Measurements from ENCODE around the gene CD247. TPM values are rescaled to one million over a fixed set of nuclear protein-coding genes. Genes with fewer than 3 reads are reported as not detected.

Gene CD247
- total RNA-seq, 1 donor from 2014 or later = not detected

DNA sequence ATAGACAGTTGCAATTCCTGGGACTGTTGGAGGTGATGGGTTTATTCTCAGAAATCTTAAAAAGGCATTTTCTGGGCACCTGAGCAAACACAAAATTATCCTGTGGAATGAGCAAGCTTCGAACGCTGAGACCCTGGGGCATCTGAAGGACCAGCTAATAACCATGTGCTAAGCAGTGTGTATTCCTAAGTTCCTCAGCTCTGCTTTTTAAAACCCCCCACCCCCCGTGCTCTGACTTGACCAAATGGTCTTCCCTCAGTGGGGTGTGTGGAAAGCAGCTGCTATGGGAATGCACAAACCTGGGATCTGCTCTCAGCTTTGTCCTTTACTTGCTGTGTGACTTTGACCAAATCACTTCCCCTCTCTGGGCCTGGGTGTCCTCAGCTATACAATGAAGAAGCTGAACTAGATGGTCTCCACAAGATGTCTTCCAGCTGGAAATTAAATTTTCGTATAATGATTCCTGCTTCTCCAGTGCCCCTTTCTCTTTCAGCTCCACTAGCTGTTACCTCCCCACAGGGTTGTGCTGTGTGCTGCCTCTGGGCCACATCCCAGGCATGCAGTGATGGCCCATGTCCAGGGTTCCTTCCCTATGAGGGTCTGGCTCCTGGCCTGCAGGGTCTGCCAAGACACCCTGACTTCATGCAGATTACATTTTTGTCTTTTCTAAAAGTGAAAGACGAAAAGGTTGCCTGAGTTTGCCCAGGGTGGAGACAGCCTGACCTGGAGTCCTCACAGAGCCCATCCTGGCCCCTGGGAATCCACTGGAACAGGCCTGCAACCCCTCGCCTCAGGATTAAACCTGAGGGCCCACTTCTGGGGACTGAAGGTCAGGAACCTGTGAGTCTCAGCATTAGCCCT, 14.9 kb upstream of the CD247 start:
- Mint-ChIP-seq H3K4me1 (ENCODE audit: unreplicated experiment) (no peaks in the 10 kb centered on the region), H3K4me3 (ENCODE audit: unreplicated experiment) (no peak overlapping the region), H3K27me3 (ENCODE audit: unreplicated experiment) (peaks cover 53% of the 10 kb centered on the region), H3K27ac (ENCODE audit: unreplicated experiment) (no peak overlapping the region), H3K36me3 (ENCODE audit: unreplicated experiment) (no peaks in the 10 kb centered on the region), H3K9me3 (ENCODE audit: unreplicated experiment) (no peaks in the 10 kb centered on the region)
- DNase-seq (ENCODE audit: extremely low spot score, unreplicated experiment) = no peak
- TF ChIP-seq, protein P1, sequence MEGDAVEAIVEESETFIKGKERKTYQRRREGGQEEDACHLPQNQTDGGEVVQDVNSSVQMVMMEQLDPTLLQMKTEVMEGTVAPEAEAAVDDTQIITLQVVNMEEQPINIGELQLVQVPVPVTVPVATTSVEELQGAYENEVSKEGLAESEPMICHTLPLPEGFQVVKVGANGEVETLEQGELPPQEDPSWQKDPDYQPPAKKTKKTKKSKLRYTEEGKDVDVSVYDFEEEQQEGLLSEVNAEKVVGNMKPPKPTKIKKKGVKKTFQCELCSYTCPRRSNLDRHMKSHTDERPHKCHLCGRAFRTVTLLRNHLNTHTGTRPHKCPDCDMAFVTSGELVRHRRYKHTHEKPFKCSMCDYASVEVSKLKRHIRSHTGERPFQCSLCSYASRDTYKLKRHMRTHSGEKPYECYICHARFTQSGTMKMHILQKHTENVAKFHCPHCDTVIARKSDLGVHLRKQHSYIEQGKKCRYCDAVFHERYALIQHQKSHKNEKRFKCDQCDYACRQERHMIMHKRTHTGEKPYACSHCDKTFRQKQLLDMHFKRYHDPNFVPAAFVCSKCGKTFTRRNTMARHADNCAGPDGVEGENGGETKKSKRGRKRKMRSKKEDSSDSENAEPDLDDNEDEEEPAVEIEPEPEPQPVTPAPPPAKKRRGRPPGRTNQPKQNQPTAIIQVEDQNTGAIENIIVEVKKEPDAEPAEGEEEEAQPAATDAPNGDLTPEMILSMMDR (IDR thresholded peaks at IDR 0.05) = no peak

DNA sequence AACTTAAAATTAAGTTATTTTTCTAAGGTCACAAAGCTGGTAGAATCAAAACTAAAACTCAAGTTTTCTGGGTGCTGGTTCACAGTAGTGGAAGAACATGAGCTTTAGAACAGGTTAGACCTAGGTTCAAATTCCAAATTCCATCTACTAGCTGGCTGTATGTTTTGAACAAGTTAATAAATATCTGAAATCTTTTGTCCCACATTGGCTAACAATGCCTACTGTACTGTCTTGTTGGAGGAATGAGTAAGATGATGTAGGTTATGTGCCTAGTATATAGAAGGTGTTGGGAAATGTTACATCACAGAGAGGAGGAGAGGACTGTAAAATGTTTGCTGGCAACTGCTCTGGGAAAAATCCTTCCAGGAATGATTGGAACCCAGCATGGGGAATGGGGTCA, 14.0 kb upstream of the CD247 start:
- H3K4me1 Mint-ChIP-seq (ENCODE audit: unreplicated experiment) = no peaks in the 10 kb centered on the region
- peaks cover 54% of the 10 kb centered on the region for H3K27me3 Mint-ChIP-seq (ENCODE audit: unreplicated experiment)
- H3K4me3 Mint-ChIP-seq (ENCODE audit: unreplicated experiment) = no peak overlapping the region
- no peaks in the 10 kb centered on the region for H3K9me3 Mint-ChIP-seq (ENCODE audit: unreplicated experiment)
- H3K27ac Mint-ChIP-seq (ENCODE audit: unreplicated experiment) = no peak overlapping the region
- TF ChIP-seq, protein P1 (IDR thresholded peaks at IDR 0.05) = no peak
- no peak for DNase-seq (ENCODE audit: extremely low spot score, unreplicated experiment)
- no peaks in the 10 kb centered on the region for H3K36me3 Mint-ChIP-seq (ENCODE audit: unreplicated experiment)

DNA sequence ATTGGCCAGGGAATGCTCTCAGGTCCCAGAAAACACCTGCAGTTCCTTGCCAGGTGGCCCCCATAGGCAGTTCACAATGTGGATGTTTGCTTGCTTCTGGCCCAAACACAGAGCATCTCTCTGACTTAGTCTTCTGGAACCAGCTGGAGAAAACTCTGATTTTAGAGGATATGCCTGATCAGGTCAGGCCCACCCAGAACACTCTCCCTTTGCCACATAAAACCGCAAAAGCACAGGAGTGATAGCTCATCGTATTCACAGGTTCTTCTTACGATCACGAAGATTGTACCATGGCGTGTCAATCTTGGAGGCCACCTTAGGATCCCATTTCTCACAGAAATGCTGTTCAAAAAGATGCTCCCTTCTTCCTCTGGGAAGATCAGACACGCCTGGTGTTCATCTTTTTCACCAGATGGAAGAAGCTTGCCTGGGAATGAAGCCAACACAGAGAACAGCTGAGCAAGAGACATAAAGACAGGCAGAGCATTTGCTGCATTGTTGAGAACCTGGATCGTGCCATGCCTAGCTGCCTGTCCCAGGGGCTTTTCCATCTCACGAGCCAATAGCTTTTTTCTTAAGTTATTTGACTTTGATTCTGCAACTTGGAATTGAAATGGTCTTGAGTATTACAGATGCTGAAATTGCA, 11.6 kb upstream of the CD247 start:
- Mint-ChIP-seq H3K27ac (ENCODE audit: unreplicated experiment) (no peak overlapping the region), H3K4me1 (ENCODE audit: unreplicated experiment) (no peaks in the 10 kb centered on the region), H3K9me3 (ENCODE audit: unreplicated experiment) (no peaks in the 10 kb centered on the region), H3K36me3 (ENCODE audit: unreplicated experiment) (no peaks in the 10 kb centered on the region), H3K4me3 (ENCODE audit: unreplicated experiment) (no peak overlapping the region), H3K27me3 (ENCODE audit: unreplicated experiment) (peaks cover 51% of the 10 kb centered on the region)
- no peak for DNase-seq (ENCODE audit: extremely low spot score, unreplicated experiment)
- TF ChIP-seq, protein P1 (IDR thresholded peaks at IDR 0.05) = no peak

DNA sequence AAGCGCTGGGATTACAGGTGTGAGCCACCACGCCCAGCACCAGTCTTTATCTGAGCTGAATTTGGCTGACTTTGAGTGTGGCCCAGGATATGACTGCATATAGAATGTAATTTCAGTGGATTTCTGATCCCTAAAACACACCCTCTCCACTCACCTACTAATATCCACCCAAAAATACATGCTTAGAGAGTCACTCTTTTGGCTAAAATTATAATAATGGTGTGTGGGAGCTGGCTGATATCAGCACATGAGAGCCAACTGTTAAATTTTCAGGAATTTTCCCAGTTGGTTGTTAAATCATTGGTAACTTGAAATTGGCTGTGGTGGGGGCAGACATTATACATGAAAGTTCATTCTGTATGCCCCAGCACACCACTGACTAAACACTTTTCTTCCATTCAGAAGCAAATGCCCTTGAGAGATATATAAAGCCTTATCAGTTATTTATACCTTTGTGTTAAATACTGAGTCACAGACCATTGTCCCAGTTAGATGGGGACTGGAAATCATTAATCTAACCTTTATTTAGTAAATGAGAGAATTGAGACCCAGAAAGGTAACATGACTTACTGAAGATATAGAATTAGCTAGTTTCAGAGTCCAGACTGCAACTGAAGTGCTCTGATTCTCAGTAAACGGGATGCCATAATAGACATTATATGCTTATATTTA, 9.9 kb upstream of the CD247 start:
- Mint-ChIP-seq H3K9me3 (ENCODE audit: unreplicated experiment) (peaks cover 6% of the 10 kb centered on the region), H3K4me1 (ENCODE audit: unreplicated experiment) (no peaks in the 10 kb centered on the region), H3K4me3 (ENCODE audit: unreplicated experiment) (no peak overlapping the region), H3K36me3 (ENCODE audit: unreplicated experiment) (no peaks in the 10 kb centered on the region), H3K27ac (ENCODE audit: unreplicated experiment) (no peak overlapping the region), H3K27me3 (ENCODE audit: unreplicated experiment) (peaks cover 57% of the 10 kb centered on the region)
- TF ChIP-seq, protein P1 (IDR thresholded peaks at IDR 0.05) = no peak
- no peak for DNase-seq (ENCODE audit: extremely low spot score, unreplicated experiment)

Data from osteocyte (in vitro differentiated cells).